Right kidney (tissue), 1 donor: ENCODE data around the gene CMTM4.

Source experiments
- DNase-seq: peaks from one replicate; pipeline ENCODE4 v3.0.0-alpha.2; 2016

CMTM4 gene

DNA sequence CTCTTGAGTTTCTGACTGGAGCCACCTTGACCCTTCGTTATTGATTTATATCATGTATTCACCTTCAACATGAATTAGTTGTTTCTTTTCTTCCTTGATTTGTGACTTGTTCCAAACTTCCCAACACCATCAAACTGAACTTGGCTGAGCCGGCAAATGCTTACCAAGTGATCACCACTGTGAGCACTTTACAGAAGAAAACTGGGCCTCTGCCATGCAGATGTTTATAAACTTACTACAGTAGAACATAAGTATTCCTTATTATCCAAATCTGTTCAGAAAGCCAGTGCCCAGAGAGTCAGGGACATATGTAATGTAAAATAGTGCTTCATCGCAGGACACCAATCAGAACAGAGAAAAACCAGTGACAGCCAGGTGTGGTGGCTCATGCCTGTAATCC lies 19.9 kb downstream of the CMTM4 start:
- no peak for DNase-seq

DNA sequence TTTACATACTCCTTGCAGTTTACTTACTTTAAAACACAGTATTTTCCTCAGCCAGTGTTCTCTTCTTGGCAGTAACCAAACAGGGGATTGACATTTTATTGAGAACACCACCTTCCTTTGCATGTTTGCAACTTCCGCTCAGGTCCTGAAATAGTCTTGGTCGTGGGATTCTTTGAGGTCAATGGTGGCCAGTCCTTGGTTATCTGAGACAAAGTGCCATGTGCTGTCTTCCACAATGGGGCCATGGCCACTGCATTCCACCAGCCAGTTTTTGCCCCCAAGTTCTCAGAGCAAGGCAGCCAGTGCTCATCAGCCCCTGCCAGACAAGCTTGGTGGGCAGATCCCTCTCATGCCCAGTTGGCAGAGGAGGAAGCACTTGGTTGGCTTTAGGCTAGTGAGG lies 22.9 kb downstream of the CMTM4 start:
- DNase-seq, result no peak

DNA sequence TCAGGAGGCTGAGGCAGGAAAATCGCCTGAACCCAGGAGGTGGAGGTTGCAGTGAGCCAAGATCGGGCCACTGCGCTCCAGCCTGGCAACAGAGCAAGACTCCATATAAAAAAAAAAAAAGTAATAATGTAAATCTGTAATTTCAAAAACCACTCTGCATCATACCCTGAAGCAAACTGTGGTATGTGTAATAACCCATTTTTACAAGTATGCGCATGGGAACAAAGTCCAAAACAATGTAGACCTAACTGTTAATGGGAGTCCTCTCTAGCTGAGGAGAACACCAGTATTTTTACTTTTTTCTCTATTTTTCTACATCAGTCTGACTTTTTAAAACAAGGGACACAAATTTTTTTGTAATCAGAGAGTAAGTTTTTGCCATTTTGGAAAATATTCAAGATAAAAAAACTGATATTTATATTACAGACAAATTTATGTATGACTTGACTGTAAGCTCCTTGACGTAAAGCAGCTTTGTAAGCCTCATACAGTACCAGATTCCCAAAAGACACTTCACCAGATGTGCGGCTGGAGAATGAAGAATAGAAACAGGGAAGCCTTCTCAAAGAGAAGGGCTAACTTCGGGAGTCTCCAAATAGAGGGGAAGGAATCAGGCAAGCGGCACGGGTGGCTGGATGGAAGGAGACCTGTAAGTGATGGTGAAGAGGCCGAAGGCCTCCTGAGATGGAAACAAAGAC lies 25.7 kb downstream of the CMTM4 start:
- no peak for DNase-seq

DNA sequence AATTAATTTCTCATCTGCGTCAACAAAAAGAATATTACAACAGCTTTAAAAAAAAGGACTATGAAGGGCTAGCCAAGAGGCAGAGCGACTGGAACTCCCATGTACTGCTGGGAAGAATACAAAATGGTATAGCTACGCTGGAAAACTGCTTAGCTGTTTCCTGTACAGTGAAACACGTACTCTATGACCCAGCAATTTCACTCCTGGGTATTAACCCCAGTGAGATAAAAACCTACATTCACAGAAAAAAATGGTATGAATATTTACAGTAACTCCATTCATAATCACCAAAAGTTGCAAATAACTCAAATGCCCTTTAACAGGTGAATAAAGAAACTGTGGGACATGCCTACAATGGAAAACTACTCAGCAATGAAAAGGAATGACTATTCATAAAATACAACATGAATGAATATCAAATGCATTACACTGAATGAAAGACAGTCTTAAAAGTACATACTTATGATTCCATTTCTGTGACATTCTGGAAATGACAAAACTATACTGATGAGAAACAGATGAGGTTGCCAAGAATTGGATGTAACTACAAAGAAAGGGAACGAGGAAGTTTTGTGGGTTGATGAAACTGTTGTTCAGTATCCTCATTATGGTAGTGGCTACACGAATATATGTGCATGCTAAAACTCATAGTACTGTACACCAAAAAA lies 27.6 kb downstream of the CMTM4 start:
- no peak for DNase-seq

DNA sequence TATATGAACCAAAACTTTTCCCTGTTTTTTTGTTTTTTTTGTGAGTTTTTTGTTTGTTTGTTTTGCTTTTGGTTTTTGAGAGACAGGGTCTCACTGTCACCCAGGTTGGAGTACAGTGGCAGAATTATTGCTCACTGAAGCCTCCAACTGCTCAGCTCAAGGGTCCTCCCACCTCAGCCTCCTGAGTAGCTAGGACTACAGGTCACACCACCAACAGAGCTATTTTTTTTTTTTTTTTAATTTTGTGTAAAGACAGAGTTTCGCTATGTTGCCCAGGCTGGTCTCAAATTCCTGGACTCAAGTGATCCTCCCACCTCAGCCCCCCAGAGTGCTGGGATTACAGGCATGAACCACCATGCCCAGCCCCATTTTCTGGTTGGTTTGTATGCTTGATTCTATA lies 28.6 kb downstream of the CMTM4 start:
- DNase-seq, result no peak

DNA sequence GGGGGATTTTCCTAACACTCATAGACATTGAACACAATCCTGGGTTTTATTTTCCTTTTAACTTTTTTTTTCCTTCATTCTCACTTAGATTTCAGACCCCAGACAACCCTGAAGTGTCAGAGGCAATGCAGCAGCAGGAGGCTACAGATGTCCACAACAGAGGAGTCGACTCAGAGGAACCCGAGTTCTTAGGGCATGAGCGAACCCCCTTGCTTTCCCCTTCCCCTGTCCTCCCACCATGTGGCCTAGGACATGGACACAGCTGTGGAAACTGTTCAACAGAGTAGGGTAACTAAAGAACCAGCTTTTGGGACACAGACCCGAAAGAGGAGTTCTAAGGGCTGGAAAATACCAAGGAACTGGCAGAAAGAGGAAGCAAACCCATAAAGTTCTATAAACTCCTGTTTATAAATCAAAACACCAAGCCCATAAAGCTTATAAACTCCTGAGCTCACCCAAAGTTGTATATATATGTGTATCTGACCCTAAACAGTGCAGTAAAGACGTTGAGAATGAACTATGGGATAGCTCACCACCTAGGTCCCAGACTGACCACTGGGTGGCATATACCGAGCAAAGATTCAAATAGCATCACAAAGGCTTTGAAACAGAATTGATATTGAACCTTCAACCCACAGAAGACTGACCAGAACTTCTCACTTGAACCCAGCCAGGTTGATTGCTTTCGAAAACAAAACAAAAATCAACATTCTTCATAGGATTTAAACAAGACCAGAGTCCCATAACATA lies 33.9 kb downstream of the CMTM4 start:
- DNase-seq, result no peak

DNA sequence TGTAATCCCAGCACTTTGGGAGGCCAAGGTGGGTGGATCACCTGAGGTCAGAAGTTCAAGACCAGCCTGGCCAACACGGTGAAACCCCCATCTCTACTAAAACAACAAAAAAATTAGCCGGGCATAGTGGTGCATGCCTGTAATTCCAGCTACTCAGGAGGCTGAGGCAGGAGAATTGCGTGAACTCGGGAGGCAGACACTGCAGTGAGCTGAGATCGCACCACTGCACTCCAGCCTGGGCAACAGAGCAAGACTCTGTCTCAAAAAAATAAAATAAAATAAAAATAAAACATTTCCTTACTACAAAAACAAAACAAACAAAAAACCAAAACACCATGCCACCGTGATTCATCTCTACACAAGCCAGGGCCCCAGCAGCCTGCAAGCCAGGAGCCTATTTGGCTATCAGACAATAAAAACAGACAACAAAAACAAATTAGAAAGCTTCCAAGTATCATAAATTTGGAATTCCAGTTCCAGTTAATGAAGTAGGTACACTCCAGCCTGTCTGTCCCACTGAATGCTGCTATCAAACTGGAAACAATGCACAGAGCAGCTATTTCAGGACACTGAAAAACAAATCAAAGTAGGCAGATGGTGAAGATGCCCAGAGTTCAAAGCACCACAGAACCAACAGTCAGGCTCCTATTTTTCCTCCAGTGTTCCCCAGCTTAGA lies 34.7 kb downstream of the CMTM4 start:
- DNase-seq, result peak; percentile 27

DNA sequence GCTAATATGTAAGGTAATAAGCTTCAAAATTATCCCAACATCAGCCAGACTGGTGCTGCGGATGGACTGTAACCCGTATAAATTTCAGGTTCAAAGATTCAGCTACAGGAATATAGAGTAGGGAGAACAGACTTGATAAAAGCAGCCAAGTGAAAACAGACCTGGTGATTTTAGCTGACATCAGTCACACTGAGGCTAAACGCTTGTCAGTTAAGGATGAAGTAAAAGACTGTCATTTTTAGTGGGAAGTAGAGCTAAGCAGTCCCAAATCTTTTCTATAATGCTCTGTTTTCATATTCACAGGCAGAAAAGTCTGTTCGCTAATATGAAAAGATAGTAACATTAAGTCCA lies 35.4 kb downstream of the CMTM4 start:
- no peak for DNase-seq

DNA sequence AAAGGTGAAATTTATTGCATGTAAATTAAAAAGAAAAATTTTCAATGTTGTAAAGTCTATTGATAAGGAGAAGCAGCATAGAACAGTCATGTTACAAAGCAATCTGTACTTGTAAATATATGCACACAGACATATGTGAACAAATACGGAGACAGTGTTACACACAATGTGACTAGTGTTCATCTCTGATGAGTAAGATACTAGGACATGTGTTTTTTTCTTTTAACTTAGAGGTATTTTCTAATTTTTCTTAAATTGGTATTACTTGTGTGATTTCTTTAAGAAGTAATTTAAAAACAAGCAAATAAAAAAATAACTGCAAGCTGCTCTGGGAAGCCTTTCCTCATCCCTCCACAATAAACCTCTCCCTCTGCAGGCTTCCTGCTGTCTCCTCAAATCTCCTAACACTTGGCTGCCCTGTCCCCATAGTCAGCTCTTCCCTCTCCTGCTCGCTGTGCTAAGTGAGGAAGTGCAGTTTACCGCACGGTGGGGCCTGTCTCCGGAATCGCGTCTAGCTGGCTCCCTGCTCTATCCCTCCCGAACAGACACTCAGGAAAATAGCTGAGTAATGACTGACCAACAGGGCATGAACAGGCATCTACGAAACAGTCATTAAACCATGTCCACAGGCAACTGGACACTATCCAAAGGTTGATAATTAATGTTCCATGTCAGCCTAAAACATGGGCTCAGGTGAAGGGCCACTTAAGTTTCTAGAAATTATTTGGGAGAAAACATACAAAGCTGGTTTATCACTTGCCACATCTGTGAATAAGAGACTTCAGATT lies 35.9 kb downstream of the CMTM4 start:
- DNase-seq, result peak; percentile 47

DNA sequence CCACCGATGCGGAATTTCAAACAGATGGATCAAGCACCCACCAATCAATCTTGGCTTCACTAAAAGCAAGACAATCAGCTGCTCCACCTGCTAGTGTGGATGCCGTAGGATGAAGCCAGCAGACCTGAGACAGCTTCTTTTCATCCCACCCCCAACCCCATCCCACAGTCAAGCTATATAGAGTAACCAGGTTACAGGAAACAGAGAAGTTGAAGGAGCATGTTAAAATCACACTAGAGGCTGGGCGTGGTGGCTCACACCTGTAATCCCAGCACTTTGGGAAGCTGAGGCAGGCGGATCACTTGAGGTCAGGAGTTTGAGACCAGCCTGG lies 37.7 kb downstream of the CMTM4 start:
- no peak for DNase-seq

DNA sequence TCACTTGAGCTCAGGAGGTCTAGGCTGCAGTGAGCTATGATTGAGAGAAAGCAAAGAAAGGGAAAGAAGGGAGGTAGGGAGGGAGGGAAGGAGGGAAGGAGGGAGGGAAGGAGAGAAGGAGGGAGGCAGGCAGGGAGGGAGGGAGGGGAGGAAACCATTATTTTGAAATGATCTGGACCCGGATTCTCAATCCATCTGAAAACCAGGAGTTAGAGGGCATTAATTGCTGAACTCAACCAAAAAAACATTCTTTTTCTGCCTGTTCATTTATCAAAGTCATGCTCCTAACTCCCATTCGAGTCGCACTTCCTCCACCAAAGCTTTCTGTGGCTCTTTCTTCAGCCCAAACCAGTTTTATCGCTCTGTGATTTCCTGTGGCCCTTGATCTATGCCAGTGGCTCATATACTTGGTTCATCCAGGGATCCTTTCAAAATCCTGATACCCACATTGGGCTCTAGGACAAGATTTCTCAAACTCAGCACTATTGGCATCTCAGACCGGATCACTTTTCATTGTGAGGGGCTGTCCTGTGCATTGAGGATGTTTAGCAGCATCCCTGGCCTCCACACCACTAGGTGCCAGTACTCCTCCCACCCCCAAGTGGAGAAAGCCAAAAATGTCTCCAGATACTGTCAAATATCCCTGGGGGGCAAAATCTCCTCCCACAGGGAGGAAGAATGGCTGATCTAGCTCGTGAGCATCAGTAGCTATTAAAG lies 38.2 kb downstream of the CMTM4 start:
- DNase-seq, result no peak

DNA sequence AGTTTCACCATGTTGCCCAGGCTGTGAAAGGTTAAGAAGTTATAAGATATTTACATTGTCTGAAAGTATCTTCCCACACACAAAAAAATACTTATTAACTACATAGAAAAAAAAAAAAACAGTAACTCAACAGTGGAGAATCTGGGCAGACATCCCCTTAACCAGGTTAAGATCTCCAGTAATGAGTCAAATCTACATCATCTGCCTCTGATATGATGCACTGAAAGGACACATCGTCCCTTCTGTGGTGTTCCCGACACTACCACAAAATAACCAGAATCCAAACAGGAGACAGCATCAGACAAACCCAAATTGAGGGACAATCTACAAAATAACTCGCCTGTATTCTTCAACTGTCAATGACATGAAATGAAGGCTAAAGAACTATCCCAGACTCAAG lies 40.0 kb downstream of the CMTM4 start:
- DNase-seq, result no peak

DNA sequence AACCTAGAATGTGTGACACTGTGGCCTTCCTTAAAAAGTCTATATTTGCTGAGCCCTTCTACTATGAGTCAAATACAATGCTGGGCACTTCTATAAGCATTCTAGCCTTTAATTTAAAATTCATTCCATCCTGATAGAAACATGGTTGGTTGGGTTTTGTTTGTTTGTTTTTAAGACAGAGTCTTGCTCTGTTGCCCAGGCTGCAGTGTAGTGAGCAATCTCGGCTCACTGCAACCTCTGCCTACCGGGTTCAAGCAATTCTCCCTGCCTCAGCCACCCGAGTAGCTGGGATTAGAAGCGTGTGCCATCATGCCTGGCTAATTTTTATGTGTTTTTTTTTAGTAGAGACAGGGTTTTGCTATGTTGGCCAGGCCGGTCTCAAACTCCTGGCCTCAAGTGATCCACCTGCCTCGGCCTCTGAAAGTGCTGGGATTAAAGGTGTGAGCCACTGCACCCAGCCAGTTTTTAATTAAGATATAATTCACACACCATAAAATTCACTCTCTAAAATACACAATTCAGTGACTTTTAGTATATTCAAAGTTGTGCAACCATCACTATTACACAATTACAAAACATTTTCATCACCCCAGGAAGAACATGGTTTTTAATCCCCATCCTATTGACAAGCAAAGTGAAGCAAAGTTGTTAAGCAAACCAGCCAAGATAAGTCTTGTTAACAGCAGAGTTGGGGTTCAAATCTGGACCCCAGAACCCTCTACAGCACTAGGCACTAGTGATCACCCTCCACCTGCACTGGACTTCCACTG lies 42.8 kb downstream of the CMTM4 start:
- DNase-seq, result no peak

DNA sequence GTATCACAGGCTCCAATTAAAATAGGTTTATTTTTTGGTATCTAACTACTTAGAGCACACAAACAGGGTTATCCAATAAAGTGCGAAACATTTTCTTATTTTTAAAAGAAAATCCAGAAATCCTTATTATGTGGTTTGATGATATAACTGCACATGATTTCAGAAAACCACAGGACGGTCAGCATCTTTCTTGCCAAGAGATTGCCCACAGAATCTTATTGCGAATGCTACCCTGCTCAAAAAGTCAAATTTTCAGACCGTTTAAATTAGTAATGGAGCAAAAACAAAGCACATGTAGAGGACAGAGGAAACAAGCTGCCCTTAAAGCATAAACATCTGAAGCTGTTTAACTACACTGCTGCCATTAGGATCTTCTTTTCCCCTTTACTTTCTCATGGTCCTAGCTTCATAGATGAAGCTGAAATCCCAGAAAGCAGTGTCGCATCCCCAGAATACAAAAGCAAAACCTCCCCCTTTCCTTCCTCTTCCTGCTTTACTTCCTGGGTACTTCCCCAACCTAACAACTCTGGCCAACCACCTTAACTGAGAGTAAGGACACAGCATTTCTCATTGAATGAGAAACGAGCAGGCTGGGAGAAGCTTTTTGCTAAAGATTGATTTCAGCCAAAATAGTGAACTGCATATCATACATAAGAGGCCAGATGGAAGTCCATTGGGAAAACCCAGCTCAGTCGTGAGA lies 43.7 kb downstream of the CMTM4 start:
- DNase-seq, result no peak

DNA sequence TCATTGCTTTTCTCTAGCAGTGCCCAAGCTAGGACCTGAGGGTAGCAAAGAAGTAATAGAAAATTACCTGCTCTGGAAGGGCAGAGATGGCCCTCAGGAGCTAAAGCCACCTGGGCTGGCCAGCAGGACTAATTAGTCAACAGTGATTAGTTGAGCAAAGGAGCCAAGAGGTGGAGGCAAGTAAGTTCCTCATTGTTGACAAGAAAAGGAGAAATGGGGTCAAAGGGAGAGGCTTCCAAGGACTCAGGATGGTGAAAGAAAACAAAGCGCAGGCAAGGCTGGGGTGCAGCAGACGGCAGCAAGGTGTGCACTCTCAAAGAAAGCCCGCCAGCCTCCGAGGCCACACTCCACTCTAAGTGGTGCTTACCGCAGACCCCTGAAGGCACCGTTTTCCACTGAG lies 44.6 kb downstream of the CMTM4 start:
- no peak for DNase-seq

DNA sequence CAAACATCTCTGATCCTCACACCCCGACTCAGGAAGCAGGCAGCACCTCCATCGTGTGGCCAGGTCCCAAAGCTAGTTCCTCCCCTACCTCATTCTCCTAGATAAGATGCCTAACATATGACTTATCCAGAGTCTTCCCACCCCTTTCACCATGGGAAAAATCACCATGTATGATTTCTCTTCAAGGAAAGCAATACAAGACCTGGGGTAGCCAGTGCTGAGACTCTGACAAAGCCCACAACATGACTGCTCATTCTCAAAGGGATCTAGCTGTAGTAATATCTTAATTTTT lies 45.1 kb downstream of the CMTM4 start:
- DNase-seq, result no peak

DNA sequence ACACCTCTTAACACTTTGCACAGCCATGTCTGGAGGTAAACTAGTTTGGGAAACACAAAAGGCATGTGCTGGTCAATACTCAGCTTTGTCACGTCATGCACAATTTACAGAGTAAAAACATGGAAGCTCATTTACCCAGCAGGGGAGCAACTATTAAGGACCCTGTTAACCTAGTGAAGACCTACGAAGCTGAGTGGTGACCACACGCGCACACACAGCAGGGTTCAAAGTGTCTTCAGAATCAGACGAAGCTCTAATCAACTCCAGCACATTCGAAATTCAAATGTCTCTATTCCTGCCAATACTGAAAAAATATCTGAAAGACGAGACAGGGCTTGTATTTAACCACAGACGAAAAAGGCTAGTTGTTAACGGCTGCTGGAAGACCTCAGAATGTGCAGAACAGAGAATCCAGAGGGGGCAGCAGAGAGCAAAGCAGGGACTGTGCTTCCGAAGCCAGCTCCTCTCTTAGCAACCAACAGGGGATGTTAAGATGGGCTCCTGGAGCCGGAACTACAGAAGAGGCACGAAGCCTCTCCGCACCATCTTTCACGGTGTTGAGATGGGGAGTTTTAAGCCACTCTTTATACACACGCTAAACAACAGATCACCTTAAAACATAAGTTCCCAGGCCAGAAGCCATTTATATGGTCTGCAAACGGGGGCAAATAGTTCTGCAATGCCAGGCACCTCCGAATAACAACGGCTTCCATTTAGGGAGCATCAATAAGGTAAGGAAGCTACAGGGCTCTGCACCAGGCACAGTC lies 45.7 kb downstream of the CMTM4 start:
- peak; percentile 59 for DNase-seq

DNA sequence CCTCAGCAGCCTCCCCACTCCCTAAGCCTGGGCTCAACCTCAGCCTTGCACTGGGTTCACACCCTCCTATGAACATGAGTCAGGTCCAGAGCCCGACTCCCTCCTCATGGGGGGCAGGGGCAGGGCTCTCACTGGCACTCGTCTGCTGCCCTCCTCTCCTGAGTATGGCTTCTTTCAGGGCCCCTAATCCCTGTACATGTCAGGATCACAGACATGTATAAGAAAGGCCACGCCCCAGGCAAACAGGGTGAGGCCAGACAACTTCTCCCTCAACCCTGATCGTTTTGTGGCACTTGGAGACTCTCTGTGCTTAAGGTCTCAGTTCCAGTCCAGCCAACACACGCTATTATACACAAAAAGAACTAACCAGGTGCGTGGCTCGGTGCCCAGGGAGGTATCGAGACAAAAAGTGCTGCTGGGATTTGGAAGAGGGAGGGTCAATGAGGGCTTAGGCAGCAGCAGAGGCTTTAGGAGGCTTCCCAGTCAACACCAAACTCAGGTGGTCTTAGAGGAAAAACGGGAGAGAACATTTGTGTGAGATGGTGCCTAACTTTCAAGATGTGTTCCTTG lies 46.8 kb downstream of the CMTM4 start:
- DNase-seq, result no peak

DNA sequence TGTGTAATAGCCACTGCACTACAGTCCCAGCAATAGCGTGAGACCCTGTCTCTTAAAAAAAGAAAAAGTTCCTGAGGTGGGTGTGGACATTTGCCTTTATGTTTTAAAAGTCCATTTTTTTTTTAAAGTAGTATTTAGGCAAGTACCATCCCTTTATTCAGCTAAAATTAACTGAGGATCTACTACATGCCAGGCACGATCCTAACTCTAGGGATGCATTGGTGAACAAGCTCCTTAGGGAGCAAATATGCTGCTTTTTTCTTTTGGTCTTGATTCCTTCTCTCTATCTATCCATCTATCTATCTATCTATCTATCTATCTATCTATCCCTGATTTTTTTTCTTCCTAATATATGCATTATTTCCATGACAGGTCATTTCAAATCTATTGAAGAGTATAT lies 47.4 kb downstream of the CMTM4 start:
- no peak for DNase-seq

DNA sequence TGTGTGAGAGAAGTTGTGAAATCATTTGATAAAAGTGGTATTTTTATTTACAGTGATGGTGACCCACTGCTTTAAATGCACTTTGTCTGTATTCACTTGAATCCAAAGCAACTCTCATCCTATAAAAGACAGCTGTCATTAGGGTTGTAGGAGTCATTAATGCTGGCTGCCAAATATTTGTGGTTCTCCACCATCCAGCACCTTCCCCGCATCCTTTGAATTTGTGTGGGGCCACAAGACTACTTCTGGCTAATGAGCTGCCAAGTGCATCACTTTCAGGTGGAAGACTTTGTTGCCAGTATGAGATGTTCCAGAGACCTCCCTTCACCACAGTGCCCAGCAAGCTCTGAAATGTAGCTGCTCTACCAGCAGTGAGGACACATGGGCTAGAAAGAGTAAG lies 48.7 kb downstream of the CMTM4 start:
- no peak for DNase-seq
